HepG2 (cell line): ENCODE data around the gene EFCAB13. TPM values are rescaled to one million over a fixed set of nuclear protein-coding genes. Genes with fewer than 3 reads are reported as not detected.

Experiments
- HNF4G ChIP-seq, 2 experiments: sonication (generic) in 1 of 2; formaldehyde crosslinking in 1 of 2; IDR thresholded peaks; 2 replicates each; pipeline versions ENCODE4 v1.4.0 to v1.6.1; 2011 to 2020; ENCODE audit warnings: borderline replicate concordance in 2 of 2, low read depth in 2 of 2, mild to moderate bottlenecking in 2 of 2, low read length in 1 of 2, missing genetic modification reagents in 1 of 2, moderate library complexity in 1 of 2
- PHF20 ChIP-seq: sonication (generic); formaldehyde crosslinking; IDR thresholded peaks from 2 replicates; pipeline ENCODE4 v1.5.0; 2020; ENCODE audit warnings: mild to moderate bottlenecking, missing genetic modification reagents
- SMYD3 ChIP-seq: sonication (generic); formaldehyde crosslinking; IDR thresholded peaks from 2 replicates; pipeline ENCODE4 v1.8.1; 2023; ENCODE audit warnings: mild to moderate bottlenecking, missing genetic modification reagents
- TAF1 ChIP-seq: sonication (generic); formaldehyde crosslinking; IDR thresholded peaks from 2 replicates; pipeline ENCODE4 v1.4.0; 2020; ENCODE audit warnings: missing genetic modification reagents
- ZBTB8A ChIP-seq: sonication (generic); formaldehyde crosslinking; IDR thresholded peaks from 2 replicates; pipeline ENCODE4 v1.4.0; 2020; ENCODE audit warnings: mild to moderate bottlenecking, low read depth, missing genetic modification reagents, borderline replicate concordance
- ZFYVE20 ChIP-seq: sonication (generic); formaldehyde crosslinking; IDR thresholded peaks from 2 replicates; pipeline ENCODE4 v1.8.0; 2023; ENCODE audit warnings: low read depth, mild to moderate bottlenecking, moderate library complexity, missing genetic modification reagents, borderline replicate concordance
- ZNF670 ChIP-seq: sonication (generic); formaldehyde crosslinking; IDR thresholded peaks from 2 replicates; pipeline ENCODE4 v1.8.0; 2022; ENCODE audit warnings: mild to moderate bottlenecking, missing genetic modification reagents, borderline replicate concordance
- ZSCAN21 ChIP-seq: sonication (generic); formaldehyde crosslinking; IDR thresholded peaks from 2 replicates; pipeline ENCODE4 v1.8.0; 2022; ENCODE audit warnings: mild to moderate bottlenecking, missing genetic modification reagents, moderate library complexity, borderline replicate concordance
- polyA plus RNA-seq, 8 experiments: library from polyadenylated mRNA; depleted of rRNA in 3 of 8; stranded (reverse) in 7 of 8; unstranded in 1 of 8; fragments of >200 nt; fragmentation: Illumina TruSeq in 4 of 8; extraction: Trizol in 4 of 8; gene quantifications; 2 replicates each; pipeline versions ENCODE4 v1.2.1 to v1.2.3, GENCODE V29; 2011 to 2016; ENCODE audit warnings: low read depth in 4 of 8, missing spikeins in 1 of 8, mixed read lengths in 1 of 8; ENCODE audit not compliant: insufficient read depth in 1 of 8
- total RNA-seq, 5 experiments: library from RNA; depleted of rRNA; stranded (reverse); fragments of >200 nt; fragmentation: Illumina TruSeq; extraction: Trizol; gene quantifications; 2 replicates each; pipeline ENCODE4 v1.2.3, GENCODE V29; 2016; ENCODE audit warnings: low read depth in 1 of 5
- TF ChIP-seq, protein P1 (sequence below): sonication (generic); formaldehyde crosslinking; IDR thresholded peaks from 2 replicates; pipeline ENCODE4 v1.5.1; 2020; ENCODE audit warnings: missing genetic modification reagents, mild to moderate bottlenecking, borderline replicate concordance
- TF ChIP-seq, protein P2 (sequence below): sonication (generic); formaldehyde crosslinking; IDR thresholded peaks from 2 replicates; pipeline ENCODE4 v1.8.1; 2023; ENCODE audit warnings: mild to moderate bottlenecking, inconsistent platforms, moderate library complexity, missing genetic modification reagents, borderline replicate concordance
- TF ChIP-seq, protein P3 (sequence below): sonication (generic); formaldehyde crosslinking; IDR thresholded peaks from 2 replicates; pipeline ENCODE4 v1.4.0; 2020; ENCODE audit warnings: mild to moderate bottlenecking, missing genetic modification reagents, borderline replicate concordance
- TF ChIP-seq, protein P4 (sequence below): sonication (generic); formaldehyde crosslinking; IDR thresholded peaks from 2 replicates; pipeline ENCODE4 v1.4.0; 2020; ENCODE audit warnings: missing genetic modification reagents, borderline replicate concordance
- TF ChIP-seq, protein P5 (sequence below): fragments of 450-650 bp; IDR thresholded peaks from 2 replicates; pipeline ENCODE4 v1.6.1; 2017

Gene EFCAB13
- total and polyA plus RNA-seq, 2 of the 13 experiments (the other 11 are each of a cell fraction or from before 2014, with no cell fraction given) = 0.22 to 0.71 TPM

DNA sequence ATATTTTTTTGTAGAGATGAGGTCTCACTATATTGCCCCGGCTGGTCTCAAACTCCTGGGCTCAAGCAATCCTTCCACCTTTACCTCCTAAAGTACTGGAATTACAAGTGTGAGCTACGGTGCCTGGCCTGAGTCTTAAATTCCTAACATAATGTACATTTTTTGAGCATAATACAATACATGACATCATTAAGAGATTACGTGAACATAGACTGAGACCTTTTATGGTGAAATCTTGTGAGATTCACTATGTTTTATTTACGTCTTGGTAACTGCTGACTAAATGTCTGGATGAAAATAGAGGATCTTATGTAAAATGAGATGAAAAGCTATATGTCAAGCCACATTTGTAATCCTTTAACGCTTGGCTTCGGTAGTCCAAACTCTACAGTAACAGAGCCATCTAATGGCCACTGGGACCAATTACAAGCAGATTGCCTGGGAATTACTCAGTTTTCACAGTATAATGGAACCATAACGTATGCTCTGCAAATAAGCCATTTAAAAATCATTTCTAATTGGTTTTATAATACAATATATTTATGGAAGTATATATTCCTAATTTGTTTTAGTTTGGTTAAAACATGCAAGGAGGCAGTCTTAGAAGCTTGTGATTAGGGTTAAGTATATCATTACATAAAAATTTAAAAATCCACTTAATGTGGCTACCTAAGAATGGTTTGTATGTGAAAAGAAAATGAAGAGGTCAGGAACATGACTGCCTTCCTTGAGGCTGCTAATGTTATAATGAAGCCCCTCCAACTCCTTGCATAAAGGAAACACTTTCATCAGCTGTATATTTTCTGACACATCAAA is 8.1 kb upstream of the EFCAB13 start (continued):
- TF ChIP-seq, protein P1, sequence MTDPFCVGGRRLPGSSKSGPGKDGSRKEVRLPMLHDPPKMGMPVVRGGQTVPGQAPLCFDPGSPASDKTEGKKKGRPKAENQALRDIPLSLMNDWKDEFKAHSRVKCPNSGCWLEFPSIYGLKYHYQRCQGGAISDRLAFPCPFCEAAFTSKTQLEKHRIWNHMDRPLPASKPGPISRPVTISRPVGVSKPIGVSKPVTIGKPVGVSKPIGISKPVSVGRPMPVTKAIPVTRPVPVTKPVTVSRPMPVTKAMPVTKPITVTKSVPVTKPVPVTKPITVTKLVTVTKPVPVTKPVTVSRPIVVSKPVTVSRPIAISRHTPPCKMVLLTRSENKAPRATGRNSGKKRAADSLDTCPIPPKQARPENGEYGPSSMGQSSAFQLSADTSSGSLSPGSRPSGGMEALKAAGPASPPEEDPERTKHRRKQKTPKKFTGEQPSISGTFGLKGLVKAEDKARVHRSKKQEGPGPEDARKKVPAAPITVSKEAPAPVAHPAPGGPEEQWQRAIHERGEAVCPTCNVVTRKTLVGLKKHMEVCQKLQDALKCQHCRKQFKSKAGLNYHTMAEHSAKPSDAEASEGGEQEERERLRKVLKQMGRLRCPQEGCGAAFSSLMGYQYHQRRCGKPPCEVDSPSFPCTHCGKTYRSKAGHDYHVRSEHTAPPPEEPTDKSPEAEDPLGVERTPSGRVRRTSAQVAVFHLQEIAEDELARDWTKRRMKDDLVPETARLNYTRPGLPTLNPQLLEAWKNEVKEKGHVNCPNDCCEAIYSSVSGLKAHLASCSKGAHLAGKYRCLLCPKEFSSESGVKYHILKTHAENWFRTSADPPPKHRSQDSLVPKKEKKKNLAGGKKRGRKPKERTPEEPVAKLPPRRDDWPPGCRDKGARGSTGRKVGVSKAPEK = no peak
- TF ChIP-seq PHF20 (CRISPR knock-in tag) = no peak
- no peak for TF ChIP-seq HNF4G (IDR thresholded peaks at IDR 0.05; ENCODE audit: borderline replicate concordance, low read depth, low read length)
- no peak for TF ChIP-seq HNF4G (CRISPR knock-in tag; IDR thresholded peaks at IDR 0.05; ENCODE audit: borderline replicate concordance, low read depth)
- TF ChIP-seq, protein P2, sequence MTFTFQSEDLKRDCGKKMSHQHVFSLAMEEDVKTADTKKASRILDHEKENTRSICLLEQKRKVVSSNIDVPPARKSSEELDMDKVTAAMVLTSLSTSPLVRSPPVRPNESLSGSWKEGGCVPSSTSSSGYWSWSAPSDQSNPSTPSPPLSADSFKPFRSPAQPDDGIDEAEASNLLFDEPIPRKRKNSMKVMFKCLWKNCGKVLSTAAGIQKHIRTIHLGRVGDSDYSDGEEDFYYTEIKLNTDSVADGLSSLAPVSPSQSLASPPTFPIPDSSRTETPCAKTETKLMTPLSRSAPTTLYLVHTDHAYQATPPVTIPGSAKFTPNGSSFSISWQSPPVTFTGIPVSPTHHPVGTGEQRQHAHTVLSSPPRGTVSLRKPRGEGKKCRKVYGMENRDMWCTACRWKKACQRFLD = no peak
- no peak for TF ChIP-seq ZSCAN21 (CRISPR knock-in tag)
- TF ChIP-seq, protein P3, sequence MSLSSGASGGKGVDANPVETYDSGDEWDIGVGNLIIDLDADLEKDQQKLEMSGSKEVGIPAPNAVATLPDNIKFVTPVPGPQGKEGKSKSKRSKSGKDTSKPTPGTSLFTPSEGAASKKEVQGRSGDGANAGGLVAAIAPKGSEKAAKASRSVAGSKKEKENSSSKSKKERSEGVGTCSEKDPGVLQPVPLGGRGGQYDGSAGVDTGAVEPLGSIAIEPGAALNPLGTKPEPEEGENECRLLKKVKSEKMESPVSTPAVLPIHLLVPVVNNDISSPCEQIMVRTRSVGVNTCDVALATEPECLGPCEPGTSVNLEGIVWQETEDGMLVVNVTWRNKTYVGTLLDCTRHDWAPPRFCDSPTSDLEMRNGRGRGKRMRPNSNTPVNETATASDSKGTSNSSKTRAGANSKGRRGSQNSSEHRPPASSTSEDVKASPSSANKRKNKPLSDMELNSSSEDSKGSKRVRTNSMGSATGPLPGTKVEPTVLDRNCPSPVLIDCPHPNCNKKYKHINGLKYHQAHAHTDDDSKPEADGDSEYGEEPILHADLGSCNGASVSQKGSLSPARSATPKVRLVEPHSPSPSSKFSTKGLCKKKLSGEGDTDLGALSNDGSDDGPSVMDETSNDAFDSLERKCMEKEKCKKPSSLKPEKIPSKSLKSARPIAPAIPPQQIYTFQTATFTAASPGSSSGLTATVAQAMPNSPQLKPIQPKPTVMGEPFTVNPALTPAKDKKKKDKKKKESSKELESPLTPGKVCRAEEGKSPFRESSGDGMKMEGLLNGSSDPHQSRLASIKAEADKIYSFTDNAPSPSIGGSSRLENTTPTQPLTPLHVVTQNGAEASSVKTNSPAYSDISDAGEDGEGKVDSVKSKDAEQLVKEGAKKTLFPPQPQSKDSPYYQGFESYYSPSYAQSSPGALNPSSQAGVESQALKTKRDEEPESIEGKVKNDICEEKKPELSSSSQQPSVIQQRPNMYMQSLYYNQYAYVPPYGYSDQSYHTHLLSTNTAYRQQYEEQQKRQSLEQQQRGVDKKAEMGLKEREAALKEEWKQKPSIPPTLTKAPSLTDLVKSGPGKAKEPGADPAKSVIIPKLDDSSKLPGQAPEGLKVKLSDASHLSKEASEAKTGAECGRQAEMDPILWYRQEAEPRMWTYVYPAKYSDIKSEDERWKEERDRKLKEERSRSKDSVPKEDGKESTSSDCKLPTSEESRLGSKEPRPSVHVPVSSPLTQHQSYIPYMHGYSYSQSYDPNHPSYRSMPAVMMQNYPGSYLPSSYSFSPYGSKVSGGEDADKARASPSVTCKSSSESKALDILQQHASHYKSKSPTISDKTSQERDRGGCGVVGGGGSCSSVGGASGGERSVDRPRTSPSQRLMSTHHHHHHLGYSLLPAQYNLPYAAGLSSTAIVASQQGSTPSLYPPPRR (CRISPR knock-in tag) = no peak
- TF ChIP-seq TAF1 (CRISPR knock-in tag) = no peak
- TF ChIP-seq SMYD3 (CRISPR knock-in tag) = no peak
- no peak for TF ChIP-seq ZBTB8A
- TF ChIP-seq, protein P4, sequence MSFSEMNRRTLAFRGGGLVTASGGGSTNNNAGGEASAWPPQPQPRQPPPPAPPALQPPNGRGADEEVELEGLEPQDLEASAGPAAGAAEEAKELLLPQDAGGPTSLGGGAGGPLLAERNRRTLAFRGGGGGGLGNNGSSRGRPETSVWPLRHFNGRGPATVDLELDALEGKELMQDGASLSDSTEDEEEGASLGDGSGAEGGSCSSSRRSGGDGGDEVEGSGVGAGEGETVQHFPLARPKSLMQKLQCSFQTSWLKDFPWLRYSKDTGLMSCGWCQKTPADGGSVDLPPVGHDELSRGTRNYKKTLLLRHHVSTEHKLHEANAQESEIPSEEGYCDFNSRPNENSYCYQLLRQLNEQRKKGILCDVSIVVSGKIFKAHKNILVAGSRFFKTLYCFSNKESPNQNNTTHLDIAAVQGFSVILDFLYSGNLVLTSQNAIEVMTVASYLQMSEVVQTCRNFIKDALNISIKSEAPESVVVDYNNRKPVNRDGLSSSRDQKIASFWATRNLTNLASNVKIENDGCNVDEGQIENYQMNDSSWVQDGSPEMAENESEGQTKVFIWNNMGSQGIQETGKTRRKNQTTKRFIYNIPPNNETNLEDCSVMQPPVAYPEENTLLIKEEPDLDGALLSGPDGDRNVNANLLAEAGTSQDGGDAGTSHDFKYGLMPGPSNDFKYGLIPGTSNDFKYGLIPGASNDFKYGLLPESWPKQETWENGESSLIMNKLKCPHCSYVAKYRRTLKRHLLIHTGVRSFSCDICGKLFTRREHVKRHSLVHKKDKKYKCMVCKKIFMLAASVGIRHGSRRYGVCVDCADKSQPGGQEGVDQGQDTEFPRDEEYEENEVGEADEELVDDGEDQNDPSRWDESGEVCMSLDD (CRISPR knock-in tag) = no peak
- TF ChIP-seq ZFYVE20 (CRISPR knock-in tag) = no peak
- TF ChIP-seq, protein P5, sequence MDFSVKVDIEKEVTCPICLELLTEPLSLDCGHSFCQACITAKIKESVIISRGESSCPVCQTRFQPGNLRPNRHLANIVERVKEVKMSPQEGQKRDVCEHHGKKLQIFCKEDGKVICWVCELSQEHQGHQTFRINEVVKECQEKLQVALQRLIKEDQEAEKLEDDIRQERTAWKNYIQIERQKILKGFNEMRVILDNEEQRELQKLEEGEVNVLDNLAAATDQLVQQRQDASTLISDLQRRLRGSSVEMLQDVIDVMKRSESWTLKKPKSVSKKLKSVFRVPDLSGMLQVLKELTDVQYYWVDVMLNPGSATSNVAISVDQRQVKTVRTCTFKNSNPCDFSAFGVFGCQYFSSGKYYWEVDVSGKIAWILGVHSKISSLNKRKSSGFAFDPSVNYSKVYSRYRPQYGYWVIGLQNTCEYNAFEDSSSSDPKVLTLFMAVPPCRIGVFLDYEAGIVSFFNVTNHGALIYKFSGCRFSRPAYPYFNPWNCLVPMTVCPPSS = no peak
- no peak for TF ChIP-seq ZNF670 (CRISPR knock-in tag)
